ENCODE results near the gene SNX15.
"Not testable (repeated sequence)": the region's sequence is repeated elsewhere in the genome, so short reads cannot be mapped to it uniquely, and the experiment has no call there.

DNA sequence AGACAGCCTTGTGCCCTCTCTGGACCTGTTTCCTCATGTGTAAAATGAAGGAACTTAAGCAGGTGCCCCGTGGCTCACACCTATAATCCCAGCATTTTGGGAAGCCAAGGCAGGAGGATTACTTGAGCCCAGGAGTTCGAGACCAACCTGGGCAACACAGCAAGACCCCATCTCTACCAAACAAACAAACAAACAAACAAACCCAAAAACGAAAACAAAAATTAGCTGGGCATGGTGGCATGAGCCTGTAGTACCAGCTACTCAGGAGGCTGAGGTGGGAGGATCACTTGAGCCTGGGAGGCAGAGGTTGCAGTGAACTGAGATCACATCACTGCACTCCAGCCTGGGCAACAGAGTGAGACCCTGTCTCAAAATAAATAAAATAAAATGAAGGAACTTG lies 23.3 kb upstream of the SNX15 start:
- TF ChIP-seq ELF4 (IDR thresholded peaks at IDR 0.05); NFRKB (IDR thresholded peaks at IDR 0.05); PKNOX1 (IDR thresholded peaks at IDR 0.05); FOXM1 (IDR thresholded peaks at IDR 0.05; ENCODE audit: borderline replicate concordance); LEF1 (IDR thresholded peaks at IDR 0.05; ENCODE audit: borderline replicate concordance); FOXA1 (IDR thresholded peaks at IDR 0.05); SP1 (IDR thresholded peaks at IDR 0.05); ARNT (IDR thresholded peaks at IDR 0.05); HDGF (IDR thresholded peaks at IDR 0.05; ENCODE audit: borderline replicate concordance): not testable (repeated sequence)

All from HEK293T (cell line).